GM12878 (cell line): ENCODE data around the gene CYB5RL. TPM values are rescaled to one million over a fixed set of nuclear protein-coding genes. Genes with fewer than 3 reads are reported as not detected.

Experiments used
- ATAC-seq: fragments of 200-7000 bp; cut with Tn5 transposase; 3 replicates; pipeline ENCODE4 v1.9.1; 2020; ENCODE audit warnings: mild to moderate bottlenecking, moderate library complexity
- BruUV-seq: library from RNA; stranded (reverse); fragments of 400-500 nt; replicated peaks from 2 replicates; lab custom pipeline; 2021; lab: Mats Ljungman, UMichigan
- CTCF ChIA-PET: fragments of 300-600 bp; sonication (Branson Sonifier 250); formaldehyde crosslinking; extraction: SDS; loops from one replicate; lab custom pipeline; 2021; ENCODE audit warnings: inconsistent platforms; lab: Yijun Ruan, JAX
- POLR2A ChIA-PET: fragments of 350-600 bp; formaldehyde crosslinking; extraction: SDS; loops from one replicate; lab custom pipeline; 2021; ENCODE audit warnings: inconsistent platforms; lab: Charles Lee
- RAD21 ChIA-PET: fragments of 300-600 bp; sonication (Branson Sonifier 250); formaldehyde crosslinking; loops from one replicate; lab custom pipeline; 2023; ENCODE audit warnings: antibody characterized with exemption; ENCODE audit not compliant: unreplicated experiment; lab: Charles Lee
- SMC1A ChIA-PET: fragments of 300-600 bp; sonication (Branson Sonifier 250); formaldehyde crosslinking; loops from one replicate; lab custom pipeline; 2023; ENCODE audit not compliant: unreplicated experiment, uncharacterized antibody; lab: Charles Lee
- DNase-seq: peaks from one replicate; pipeline ENCODE4 v3.0.0-alpha.2; 2011; ENCODE audit warnings: low read depth, low spot score
- FAIRE-seq: peaks from 3 replicates; lab custom pipeline; 2011; peaks lifted over from hg19 to GRCh38; lab: Jason Lieb, UNC
- H2AFZ ChIP-seq: 2 replicates; pipeline ENCODE4 v1.6.0; 2011; ENCODE audit warnings: low read depth, low read length, control low read depth; ENCODE audit not compliant: control insufficient read depth
- H3K27ac ChIP-seq: 2 replicates; pipeline ENCODE4 v1.5.1; 2011; ENCODE audit warnings: control low read depth; ENCODE audit not compliant: control insufficient read depth, insufficient read depth
- H3K27me3 ChIP-seq, 2 experiments: replicated peaks in 1 of 2; 2 replicates each; pipeline versions ENCODE4 v1.6.0 to v1.6.1; 2011; ENCODE audit warnings: low read length in 1 of 2; ENCODE audit not compliant: control insufficient read depth in 2 of 2, insufficient read depth in 2 of 2
- H3K36me3 ChIP-seq, 2 experiments: 2 replicates each; pipeline ENCODE4 v1.5.1; 2011; ENCODE audit warnings: low read length in 1 of 2; ENCODE audit not compliant: control insufficient read depth in 2 of 2, insufficient read depth in 2 of 2
- H3K4me1 ChIP-seq: 2 replicates; pipeline ENCODE4 v1.6.1; 2011; ENCODE audit warnings: mild to moderate bottlenecking, low read length, moderate library complexity, mixed read lengths; ENCODE audit not compliant: control insufficient read depth, insufficient read depth
- H3K4me2 ChIP-seq: 2 replicates; pipeline ENCODE4 v1.6.0; 2011; ENCODE audit warnings: control low read depth; ENCODE audit not compliant: control insufficient read depth, insufficient read depth
- H3K4me3 ChIP-seq: fragments of 200-600 bp; sonication (generic); 2 replicates; pipeline ENCODE4 v1.5.1; 2016
- H3K79me2 ChIP-seq: 2 replicates; pipeline ENCODE4 v1.6.0; 2011; ENCODE audit warnings: low read length; ENCODE audit not compliant: control insufficient read depth, insufficient read depth
- H3K9ac ChIP-seq: 2 replicates; pipeline ENCODE4 v1.8.0; 2011; ENCODE audit warnings: low read length, control low read depth, mixed read lengths; ENCODE audit not compliant: control insufficient read depth, insufficient read depth
- H3K9me3 ChIP-seq: replicated peaks from 3 replicates; pipeline ENCODE4 v1.5.1; 2011; ENCODE audit warnings: mild to moderate bottlenecking, low read length; ENCODE audit not compliant: control insufficient read depth, insufficient read depth
- H4K20me1 ChIP-seq: 2 replicates; pipeline ENCODE4 v1.6.0; 2011; ENCODE audit not compliant: control insufficient read depth, insufficient read depth
- CTCF ChIP-seq, 3 experiments: IDR thresholded peaks in 2 of 3; conservative IDR thresholded peaks in 1 of 3; 2 replicates each; pipeline ENCODE4 v1.5.1; 2011; ENCODE audit warnings: low read depth in 3 of 3, low read length in 3 of 3, mild to moderate bottlenecking in 3 of 3, control low read depth in 2 of 3, moderate library complexity in 2 of 3, inconsistent platforms in 1 of 3, mixed read lengths in 1 of 3; ENCODE audit not compliant: control insufficient read depth in 2 of 3, insufficient read depth in 1 of 3; ENCODE audit errors: extremely low read depth in 1 of 3
- MTA2 ChIP-seq: fragments of 450-650 bp; IDR thresholded peaks from 2 replicates; pipeline ENCODE4 v1.6.1; 2016; ENCODE audit warnings: low read depth, mild to moderate bottlenecking, moderate library complexity
- ZBTB33 ChIP-seq: fragments of 450-650 bp; IDR thresholded peaks from 2 replicates; pipeline ENCODE4 v1.6.1; 2017; ENCODE audit warnings: mild to moderate bottlenecking
- ZBTB4 ChIP-seq: fragments of 450-650 bp; formaldehyde crosslinking; IDR thresholded peaks from 2 replicates; pipeline ENCODE4 v1.4.0; 2022; ENCODE audit warnings: mild to moderate bottlenecking, moderate library complexity
- WGBS: methylation state at CpG from one replicate; pipeline ENCODE4 v1.1.6; 2016; ENCODE audit warnings: low lambda C conversion rate; ENCODE audit not compliant: insufficient replicate concordance, insufficient coverage; ENCODE audit errors: missing lambda C conversion rate; 5-methylcytosine and 5-hydroxymethylcytosine counted together
- in situ Hi-C: fragments of 300-500 bp; cut with MboI; formaldehyde crosslinking; loops from 9 replicates; pipeline ENCODE4 v1.14.3; 2018; ENCODE audit warnings: mixed read lengths
- intact Hi-C: fragments of 100-400 bp; cut with micrococcal nuclease; formaldehyde crosslinking; loops from one replicate; pipeline ENCODE4 v1.14.2; 2022; ENCODE audit not compliant: unreplicated experiment
- polyA plus RNA-seq, 11 experiments: library from polyadenylated mRNA; depleted of rRNA in 4 of 11; unstranded in 6 of 11; stranded (reverse) in 5 of 11; fragments of >200 nt; fragmentation: Nextera tagmentation in 4 of 11; fragmentation: Illumina TruSeq in 1 of 11; extraction: Ambion mirVana in 4 of 11; extraction: Trizol in 1 of 11; gene quantifications; 1 replicate in 1 of 11; 2 replicates in 10 of 11; pipeline versions ENCODE4 v1.2.1 to v1.2.3, GENCODE V29; 2011 to 2016; ENCODE audit warnings: inconsistent platforms in 2 of 11, missing spikeins in 2 of 11, low read depth in 1 of 11
- total RNA-seq, 4 experiments: library from RNA; depleted of rRNA in 3 of 4; stranded (reverse); fragments of >200 nt in 3 of 4; fragmentation: Illumina TruSeq in 1 of 4; extraction: Trizol in 1 of 4; gene quantifications; 2 replicates each; pipeline versions ENCODE4 v1.2.1 to v1.2.3, GENCODE V29; 2013 to 2021
- TF ChIP-seq, protein P1 (sequence below): fragments of 450-650 bp; IDR thresholded peaks from 2 replicates; pipeline ENCODE4 v1.6.1; 2017; ENCODE audit warnings: borderline replicate concordance
- TF ChIP-seq, protein P2 (sequence below): fragments of 450-650 bp; IDR thresholded peaks from 2 replicates; pipeline ENCODE4 v1.6.1; 2017; ENCODE audit warnings: low read depth, mild to moderate bottlenecking, moderate library complexity

The CYB5RL gene
- total and polyA plus RNA-seq, 10 of the 15 experiments (the other 5 are each of a cell fraction or from before 2014, with no cell fraction given): 3.1 to 8.7 (median 7.2) TPM

- TF ChIP-seq CTCF (IDR thresholded peaks at IDR 0.05 in 2 of 3, conservative IDR thresholded peaks at IDR 0.05 in 1 of 3; ENCODE audit: control insufficient read depth in 2 of 3, extremely low read depth in 1 of 3, insufficient read depth in 1 of 3, low read depth in 3 of 3, low read length in 3 of 3) (no peak), ZBTB4 (no peak)
- TF ChIP-seq, all 136 proteins: peak for 0
These were observed 39.2 kb upstream of the CYB5RL start (continued) for GRCh38 chr1:54239035-54239383.

DNA sequence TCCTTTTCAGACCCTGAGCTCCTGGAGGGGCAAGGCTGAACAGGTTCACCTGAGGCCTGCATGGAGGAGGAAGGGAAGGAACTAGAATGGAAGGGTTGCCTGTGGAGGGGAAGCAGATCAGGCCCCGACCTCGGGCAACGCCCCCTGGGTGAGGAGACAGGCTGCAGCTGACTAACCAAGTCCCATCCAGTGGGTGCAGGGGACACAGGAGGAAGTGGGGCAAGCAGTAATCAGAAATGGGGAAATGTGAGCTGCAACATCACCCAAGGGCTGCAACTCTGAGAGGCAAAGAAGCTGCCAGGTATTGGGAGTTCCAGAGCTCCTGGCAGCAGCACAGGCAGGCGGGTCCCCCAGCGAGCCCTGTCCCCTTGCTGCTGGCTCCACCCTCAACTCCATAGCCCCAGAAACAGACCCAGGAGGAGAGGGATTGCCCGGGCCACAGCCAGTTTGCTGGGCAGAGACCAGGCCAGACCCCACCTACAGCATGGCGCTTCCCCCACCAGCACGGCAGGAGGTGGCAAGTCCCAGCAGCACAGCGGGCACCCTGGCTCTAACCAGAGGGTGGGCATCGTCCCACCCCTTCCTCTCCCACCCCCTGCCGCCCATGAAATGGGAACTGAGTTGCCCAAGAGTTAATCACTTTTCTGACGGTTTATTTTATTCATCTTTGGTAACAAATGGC lies 38.7 kb upstream of the CYB5RL start:
- POLR2A ChIA-PET: no interaction called here
- RAD21 ChIA-PET: no interaction called here
- TF ChIP-seq MTA2: no peak
- TF ChIP-seq, protein P1, sequence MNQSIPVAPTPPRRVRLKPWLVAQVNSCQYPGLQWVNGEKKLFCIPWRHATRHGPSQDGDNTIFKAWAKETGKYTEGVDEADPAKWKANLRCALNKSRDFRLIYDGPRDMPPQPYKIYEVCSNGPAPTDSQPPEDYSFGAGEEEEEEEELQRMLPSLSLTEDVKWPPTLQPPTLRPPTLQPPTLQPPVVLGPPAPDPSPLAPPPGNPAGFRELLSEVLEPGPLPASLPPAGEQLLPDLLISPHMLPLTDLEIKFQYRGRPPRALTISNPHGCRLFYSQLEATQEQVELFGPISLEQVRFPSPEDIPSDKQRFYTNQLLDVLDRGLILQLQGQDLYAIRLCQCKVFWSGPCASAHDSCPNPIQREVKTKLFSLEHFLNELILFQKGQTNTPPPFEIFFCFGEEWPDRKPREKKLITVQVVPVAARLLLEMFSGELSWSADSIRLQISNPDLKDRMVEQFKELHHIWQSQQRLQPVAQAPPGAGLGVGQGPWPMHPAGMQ: no peak
- TF ChIP-seq, protein P2, sequence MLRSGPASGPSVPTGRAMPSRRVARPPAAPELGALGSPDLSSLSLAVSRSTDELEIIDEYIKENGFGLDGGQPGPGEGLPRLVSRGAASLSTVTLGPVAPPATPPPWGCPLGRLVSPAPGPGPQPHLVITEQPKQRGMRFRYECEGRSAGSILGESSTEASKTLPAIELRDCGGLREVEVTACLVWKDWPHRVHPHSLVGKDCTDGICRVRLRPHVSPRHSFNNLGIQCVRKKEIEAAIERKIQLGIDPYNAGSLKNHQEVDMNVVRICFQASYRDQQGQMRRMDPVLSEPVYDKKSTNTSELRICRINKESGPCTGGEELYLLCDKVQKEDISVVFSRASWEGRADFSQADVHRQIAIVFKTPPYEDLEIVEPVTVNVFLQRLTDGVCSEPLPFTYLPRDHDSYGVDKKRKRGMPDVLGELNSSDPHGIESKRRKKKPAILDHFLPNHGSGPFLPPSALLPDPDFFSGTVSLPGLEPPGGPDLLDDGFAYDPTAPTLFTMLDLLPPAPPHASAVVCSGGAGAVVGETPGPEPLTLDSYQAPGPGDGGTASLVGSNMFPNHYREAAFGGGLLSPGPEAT: no peak
- no peak for TF ChIP-seq ZBTB33

More for the DNA sequence above, 38.7 kb upstream of the CYB5RL start:
- Histone ChIP-seq H3K9ac (no peak overlapping the region), H2AFZ (no peak overlapping the region), H3K9me3 (no peaks in the 10 kb centered on the region), H3K4me2 (no peak overlapping the region), H3K4me3 (no peak overlapping the region), H4K20me1 (no peaks in the 10 kb centered on the region), H3K36me3 (peaks cover 9 to 10% of the 10 kb centered on the region in 2 experiments; a peak in 3 of 4 replicates), H3K27me3 (no peaks in the 10 kb centered on the region), H3K4me1 (no peaks in the 10 kb centered on the region), H3K79me2 (no peaks in the 10 kb centered on the region), H3K27ac (no peak overlapping the region)
- no peak for ATAC-seq
- SMC1A ChIA-PET: no interaction called here
- 83% methylated on average over 11 of the region's 12 CpGs for WGBS
- DNase-seq: no peak
- in situ Hi-C loops (no loop called here), intact Hi-C loops (no loop called here)
- FAIRE-seq: no peak
- CTCF ChIA-PET: no interaction called here
- no TSS peak for BruUV-seq
